RKO (cell line): ENCODE data around the gene NUP93.

Experiments
- DNase-seq: peaks from one replicate; pipeline ENCODE4 v3.0.0-alpha.2; 2016; ENCODE audit warnings: low spot score

NUP93 gene

GRCh38 chr16:56894331-56894917 lies 164.5 kb downstream of the NUP93 start:
- DNase-seq: no peak

GRCh38 chr16:56895813-56896212 lies 165.9 kb downstream of the NUP93 start:
- DNase-seq: no peak

GRCh38 chr16:56896244-56896643 lies 166.3 kb downstream of the NUP93 start:
- DNase-seq: no peak

- no peak for DNase-seq
Measured at GRCh38 chr16:56897026-56897799, 167.3 kb downstream of the NUP93 start.

- DNase-seq: no peak
Measured at GRCh38 chr16:56898847-56899246, 168.9 kb downstream of the NUP93 start.
